GM21526 (cell line): Measurements from ENCODE around the gene PPM1G.
"Not testable (repeated sequence)": the region's sequence is repeated elsewhere in the genome, so short reads cannot be mapped to it uniquely, and the experiment has no call there.

ENCODE experiments used
- ATAC-seq: cut with Tn5 transposase; IDR thresholded peaks from one replicate; pipeline ENCODE4 v1.9.1; 2021; ENCODE audit warnings: moderate library complexity; ENCODE audit not compliant: unreplicated experiment, low FRiP score

Gene PPM1G

GRCh38 chr2:27376151-27376865 is 33.1 kb downstream of the PPM1G start:
- ATAC-seq = no peak

- ATAC-seq = no peak
Measured at GRCh38 chr2:27375513-27376099, 33.8 kb downstream of the PPM1G start.

GRCh38 chr2:27373567-27373966 is 35.8 kb downstream of the PPM1G start:
- ATAC-seq = no peak

GRCh38 chr2:27372937-27373336 is 36.5 kb downstream of the PPM1G start:
- ATAC-seq = no peak

GRCh38 chr2:27370816-27371620 is 38.4 kb downstream of the PPM1G start:
- ATAC-seq = peak; percentile 19

- peak; percentile 82 for ATAC-seq
Measured at GRCh38 chr2:27370026-27370815, 39.2 kb downstream of the PPM1G start, which contains the start of the genes EIF2B4 and SNX17. Gene EIF2B4, minus strand, starts transcription at chr2:27370338. Its CDS starts 24 bp downstream, at chr2:27370314. Gene SNX17, plus strand, starts transcription at chr2:27370616. Its CDS starts 128 bp downstream, at chr2:27370744.

GRCh38 chr2:27369471-27370025 is 39.8 kb downstream of the PPM1G start:
- ATAC-seq = no peak

GRCh38 chr2:27363933-27364332 is 45.5 kb downstream of the PPM1G start:
- ATAC-seq = no peak

- no peak for ATAC-seq
Measured at GRCh38 chr2:27362678-27363420, 46.5 kb downstream of the PPM1G start.

GRCh38 chr2:27356382-27357181 is 52.8 kb downstream of the PPM1G start, which contains the start of gene GTF3C2:
Gene GTF3C2, minus strand, starts transcription at chr2:27356764. Its CDS starts 13,210 bp downstream, at chr2:27343554.
- peak; percentile 61 for ATAC-seq

- ATAC-seq = peak; percentile 39
Measured at GRCh38 chr2:27356056-27356381, 53.4 kb downstream of the PPM1G start.

- ATAC-seq = no peak
Measured at GRCh38 chr2:27354597-27354927, 54.8 kb downstream of the PPM1G start.

- no peak for ATAC-seq
Measured at GRCh38 chr2:27353762-27354596, 55.4 kb downstream of the PPM1G start.

GRCh38 chr2:27353386-27353761 is 56.0 kb downstream of the PPM1G start:
- not testable (repeated sequence) for ATAC-seq

- ATAC-seq = no peak
Measured at GRCh38 chr2:27351802-27352598, 57.4 kb downstream of the PPM1G start.

GRCh38 chr2:27350106-27350693 is 59.2 kb downstream of the PPM1G start:
- ATAC-seq = no peak

GRCh38 chr2:27347641-27348040 is 61.8 kb downstream of the PPM1G start:
- no peak for ATAC-seq
